ENCODE results near the gene PLA2R1. TPM values are rescaled to one million over a fixed set of nuclear protein-coding genes. Genes with fewer than 3 reads are reported as not detected.

Gene PLA2R1
- total RNA-seq, 1 donor from 2014 or later = not detected

DNA sequence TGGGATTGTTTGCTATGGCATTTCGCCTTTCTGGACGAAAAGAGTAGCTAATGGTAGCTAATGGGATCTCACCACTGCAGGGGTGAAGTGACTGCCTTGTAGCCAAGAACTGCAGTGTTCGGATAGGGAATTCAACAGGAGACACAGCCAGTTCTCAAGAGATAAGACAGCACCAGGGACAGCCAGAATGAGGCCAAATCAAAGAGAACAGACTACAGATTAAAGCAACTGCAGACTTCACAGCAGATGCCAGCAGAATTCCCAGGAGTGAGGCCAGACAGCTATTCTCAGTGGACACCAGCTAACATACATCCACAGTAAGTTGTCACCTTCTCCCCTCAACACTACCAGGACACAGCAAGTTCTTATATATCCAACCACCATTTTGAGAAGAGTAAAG lies 124.0 kb downstream of the PLA2R1 start:
- intact Hi-C loops (cut with micrococcal nuclease) = no loop called here

DNA sequence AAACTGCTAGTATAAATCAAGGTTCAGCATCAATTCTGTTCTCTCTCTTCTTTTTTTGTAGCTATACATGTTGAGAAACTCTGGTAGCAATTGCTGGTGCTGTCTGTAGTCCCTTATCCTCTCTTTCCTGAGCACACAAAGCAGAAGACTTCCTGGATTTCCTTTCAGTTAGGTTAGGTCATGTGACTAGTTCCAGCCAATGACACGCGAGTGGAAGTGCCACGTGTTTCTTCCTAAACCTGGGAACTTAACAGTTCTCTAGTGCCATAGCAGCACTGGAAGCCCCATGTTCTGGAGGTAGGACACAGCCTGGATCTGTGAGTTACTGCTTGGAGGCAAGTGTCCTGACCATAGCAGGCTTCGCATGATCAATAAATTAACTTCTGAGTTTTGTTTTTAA lies 125.9 kb downstream of the PLA2R1 start:
- intact Hi-C loops (cut with micrococcal nuclease) = no loop called here

GRCh38 chr2:159933727-159934049 lies 128.7 kb downstream of the PLA2R1 start:
- intact Hi-C loops (cut with micrococcal nuclease) = no loop called here

DNA sequence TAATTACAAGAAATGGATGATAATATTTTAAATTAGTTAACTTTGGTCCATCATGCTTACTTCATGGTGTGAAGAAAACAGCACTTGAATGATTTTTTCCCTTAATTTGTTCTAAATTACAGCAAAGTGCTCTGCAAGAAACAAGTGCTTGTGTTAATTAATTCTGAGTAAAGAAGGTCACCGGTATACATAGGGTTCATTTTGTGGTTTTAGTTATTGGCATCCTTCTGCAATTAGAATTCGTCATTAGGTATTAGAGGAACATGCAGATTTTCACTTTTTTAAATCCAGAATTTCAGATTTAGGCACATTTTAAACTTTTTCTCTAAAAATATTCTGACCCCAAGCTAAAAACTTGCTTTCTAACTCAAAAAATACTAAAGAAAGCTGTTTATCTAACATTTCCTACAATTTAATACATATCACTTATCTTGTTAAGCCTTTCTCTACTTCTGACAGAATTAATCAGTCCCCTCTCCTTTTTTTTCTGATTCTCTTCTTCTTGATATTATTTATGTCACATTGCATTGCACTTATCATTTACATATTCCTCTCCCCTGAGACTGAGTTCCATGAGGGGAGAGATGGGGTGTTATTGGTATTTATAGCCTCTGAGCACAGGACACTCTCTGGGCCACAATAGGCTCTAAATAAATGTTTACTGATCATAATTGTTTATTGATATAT lies 129.2 kb downstream of the PLA2R1 start:
- intact Hi-C loops (cut with micrococcal nuclease) = no loop called here

- intact Hi-C loops (cut with micrococcal nuclease) = no loop called here
These were observed 135.7 kb downstream of the PLA2R1 start for GRCh38 chr2:159926695-159927094.

- intact Hi-C loops (cut with micrococcal nuclease) = no loop called here
These were observed 136.4 kb downstream of the PLA2R1 start for GRCh38 chr2:159925975-159926374.

DNA sequence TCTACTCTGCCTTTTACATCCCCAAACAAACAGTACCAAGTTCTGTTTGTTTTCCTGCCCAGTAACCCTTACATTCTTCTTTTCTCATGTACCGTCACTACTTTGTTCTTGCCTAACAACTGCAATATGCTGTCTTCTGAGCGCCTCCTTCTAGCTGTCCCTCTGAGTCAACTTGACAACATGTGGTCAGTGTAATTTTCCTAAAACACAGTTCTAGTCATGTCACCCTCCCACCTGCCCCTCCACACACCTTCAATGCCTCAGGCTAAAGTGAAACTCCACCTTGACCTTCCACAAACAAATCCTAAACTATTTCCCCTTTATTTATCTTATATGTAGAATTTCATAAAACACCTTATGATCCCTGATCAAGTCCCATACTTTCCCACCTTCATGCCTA lies 139.9 kb downstream of the PLA2R1 start:
- intact Hi-C loops (cut with micrococcal nuclease) = loop anchor here (5.0 kb wide), 2 partner anchors 210 to 1020 kb away; partner anchors contain the start of gene MARCHF7

GRCh38 chr2:159921752-159922404 lies 140.5 kb downstream of the PLA2R1 start:
- intact Hi-C loops (cut with micrococcal nuclease) = loop anchor here (5.0 kb wide), 2 partner anchors 210 to 1020 kb away; partner anchors contain the start of gene MARCHF7

- intact Hi-C loops (cut with micrococcal nuclease) = no loop called here
These were observed 145.9 kb downstream of the PLA2R1 start for GRCh38 chr2:159916511-159916910.

GRCh38 chr2:159913900-159914299 lies 148.5 kb downstream of the PLA2R1 start:
- intact Hi-C loops (cut with micrococcal nuclease) = no loop called here

GRCh38 chr2:159912580-159912979 lies 149.8 kb downstream of the PLA2R1 start:
- intact Hi-C loops (cut with micrococcal nuclease) = no loop called here

DNA sequence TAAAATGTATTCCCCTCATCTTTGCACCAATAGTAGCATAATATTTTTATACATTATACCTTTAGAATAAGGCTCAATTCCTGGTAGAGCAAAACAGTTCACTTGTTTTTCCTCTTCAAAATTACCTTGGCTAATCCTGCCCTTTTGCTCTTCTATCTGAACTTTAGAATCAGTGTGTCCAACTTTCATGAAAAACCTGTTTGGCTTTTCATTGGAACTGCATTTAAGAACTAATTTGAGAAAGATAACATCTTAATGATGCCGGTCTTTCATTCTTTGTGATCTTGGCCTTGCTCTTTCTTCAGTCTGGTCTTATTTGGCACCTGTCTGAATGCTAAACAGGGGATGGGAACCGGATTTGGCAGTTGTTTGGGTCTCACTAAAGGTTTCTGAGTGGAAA lies 151.5 kb downstream of the PLA2R1 start:
- intact Hi-C loops (cut with micrococcal nuclease) = no loop called here

DNA sequence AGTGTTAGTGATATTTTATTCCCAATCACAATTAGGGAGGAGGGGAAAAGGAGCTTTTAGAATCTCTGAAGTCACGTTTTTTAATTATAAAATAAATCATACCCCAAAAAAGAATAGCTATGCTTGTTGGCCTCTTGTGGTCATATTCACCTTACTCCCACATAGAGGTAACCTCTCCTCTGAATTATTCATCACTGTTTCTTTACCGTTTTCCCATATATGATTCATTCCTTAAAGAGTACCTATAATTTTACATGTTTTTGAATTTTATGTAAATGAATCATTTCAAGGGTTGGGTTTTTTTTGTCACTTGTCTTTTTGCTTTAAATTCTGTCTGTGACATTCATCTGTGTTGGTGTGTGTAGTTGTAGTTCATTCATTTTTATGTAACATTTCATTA lies 153.8 kb downstream of the PLA2R1 start:
- intact Hi-C loops (cut with micrococcal nuclease) = loop anchor here (10.0 kb wide), 6 partner anchors 394 to 1454 kb away; partner anchors contain the start of genes CCDC148, PKP4, PSMD14 and RBMS1

DNA sequence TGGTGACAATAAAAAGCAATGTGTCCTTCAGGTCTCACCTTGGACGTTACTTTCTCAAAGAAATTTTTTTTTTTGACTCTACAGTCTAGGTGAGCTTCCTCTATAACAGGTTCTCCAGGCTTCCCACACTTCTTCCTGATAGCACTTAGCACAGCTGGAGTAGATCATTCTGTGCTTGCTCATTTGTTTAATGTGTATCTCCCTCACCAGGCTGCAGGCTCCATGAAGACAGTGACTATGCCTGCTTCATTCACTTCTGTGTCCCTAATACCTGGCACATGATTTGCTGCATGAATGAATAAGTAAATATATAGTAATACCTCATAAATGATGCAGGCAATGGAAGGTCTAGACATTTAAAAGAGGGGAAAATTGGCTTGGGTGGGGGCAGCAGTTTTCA lies 154.5 kb downstream of the PLA2R1 start:
- intact Hi-C loops (cut with micrococcal nuclease) = loop anchor here (10.0 kb wide), 6 partner anchors 393 to 1453 kb away; partner anchors contain the start of genes CCDC148, PKP4, PSMD14 and RBMS1

DNA sequence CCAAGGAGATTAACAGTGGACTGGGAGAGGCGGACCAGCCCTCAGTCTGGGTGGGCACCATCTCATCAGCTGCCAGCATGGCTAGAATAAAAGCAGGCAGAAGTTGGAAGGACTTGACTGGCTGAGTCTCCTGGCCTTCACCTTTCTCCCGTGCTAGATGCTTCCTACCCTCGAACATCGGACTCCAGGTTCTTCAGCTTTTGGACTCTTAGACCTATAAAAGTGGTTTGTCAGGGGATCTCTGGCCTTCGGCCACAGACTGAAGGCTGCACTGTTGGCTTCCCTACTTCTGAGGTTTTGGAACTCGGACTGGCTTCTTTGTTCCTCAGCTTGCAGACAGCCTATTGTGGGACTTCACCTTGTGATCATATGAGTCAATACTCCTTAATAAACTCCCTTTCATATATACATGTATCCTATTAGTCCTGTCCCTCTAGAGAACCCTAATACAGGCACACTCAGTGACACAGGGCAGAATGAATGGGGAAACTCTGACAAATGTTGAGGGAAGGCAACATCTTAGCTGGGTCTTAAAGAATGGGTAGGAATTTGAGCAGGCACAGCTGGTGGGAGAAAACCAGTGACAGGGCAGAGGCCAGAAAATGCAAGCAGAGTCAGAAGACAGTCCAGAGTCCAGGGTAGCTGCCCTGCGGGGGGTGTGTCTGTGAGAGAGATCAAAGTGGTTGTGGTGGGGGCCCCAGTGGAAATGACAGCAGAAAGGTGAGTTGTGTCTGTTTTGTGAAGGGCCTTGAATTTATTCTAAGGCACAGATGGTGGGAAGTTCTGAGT lies 156.3 kb downstream of the PLA2R1 start:
- intact Hi-C loops (cut with micrococcal nuclease) = loop anchor here (10.0 kb wide), 6 partner anchors 391 to 1451 kb away; partner anchors contain the start of genes CCDC148, PKP4, PSMD14 and RBMS1

DNA sequence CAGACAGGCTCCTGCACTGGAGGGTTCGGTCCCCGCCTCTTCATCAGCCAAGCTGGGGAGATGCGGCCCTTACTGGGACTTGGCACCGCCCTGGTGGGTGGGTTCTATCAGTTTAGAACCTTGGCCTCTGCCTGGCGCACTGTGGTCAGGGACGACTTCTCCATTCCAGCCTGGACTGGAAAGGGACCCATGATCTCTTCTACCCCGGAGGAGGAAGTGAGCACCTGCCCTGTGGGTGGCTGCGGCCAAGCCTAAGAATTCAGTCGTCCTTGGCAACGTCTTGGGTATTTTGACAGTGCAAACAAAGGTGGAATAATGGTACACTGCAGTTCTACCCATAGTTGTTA lies 157.5 kb downstream of the PLA2R1 start:
- intact Hi-C loops (cut with micrococcal nuclease) = loop anchor here (1.0 to 10.0 kb wide), 9 partner anchors 10 to 1450 kb away; partner anchors contain the start of genes CCDC148, MARCHF7, PKP4 and PSMD14

DNA sequence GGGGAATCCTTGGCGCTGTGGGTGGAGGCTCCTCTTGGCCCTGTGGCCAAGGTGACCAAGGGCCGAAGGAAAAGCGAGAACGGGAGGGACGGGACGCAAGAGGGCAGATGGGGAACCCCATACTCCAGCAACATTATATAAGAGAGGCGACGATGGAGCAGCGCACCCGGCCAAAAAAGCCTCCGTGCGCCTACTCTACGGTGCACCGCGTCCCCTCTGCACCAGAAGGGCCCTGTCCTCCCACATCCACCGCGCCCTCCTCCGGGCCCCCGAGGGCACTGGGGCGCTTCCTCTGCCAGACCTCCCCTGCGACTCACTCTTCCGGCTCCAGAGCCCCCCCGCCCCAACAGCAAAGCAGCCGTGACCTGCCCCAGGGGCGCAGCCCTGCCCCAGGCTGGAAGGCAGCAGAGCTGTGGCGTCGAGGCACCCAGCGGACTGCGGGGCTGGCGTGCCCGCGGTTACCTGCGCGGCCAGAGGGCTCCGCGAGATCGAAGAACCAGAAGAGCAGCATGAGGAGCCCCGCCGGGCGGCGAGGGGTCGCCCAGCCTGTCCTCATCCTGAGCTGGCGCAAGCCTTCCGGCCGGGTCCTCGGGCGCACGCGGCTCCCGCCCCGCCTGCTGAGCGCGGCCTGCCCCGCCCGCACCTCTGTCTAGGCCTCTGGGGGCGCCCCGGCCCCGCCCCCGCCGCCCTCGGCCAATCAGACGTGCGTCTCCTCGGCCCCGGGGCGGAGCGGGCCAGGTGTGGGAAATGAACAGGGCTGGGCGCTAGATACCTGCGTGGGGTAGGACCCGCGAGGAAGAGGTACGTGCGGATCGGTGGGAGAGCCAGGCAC lies 158.1 kb downstream of the PLA2R1 start, which contains the start of gene LY75:
Gene LY75 (minus strand): TSS at position 630 of the 832 bp plus-strand sequence.
- intact Hi-C loops (cut with micrococcal nuclease) = loop anchor here (1.0 to 10.0 kb wide), 9 partner anchors 9 to 1450 kb away; partner anchors contain the start of genes CCDC148, MARCHF7, PKP4 and PSMD14

GRCh38 chr2:159903443-159904126 lies 158.8 kb downstream of the PLA2R1 start:
- intact Hi-C loops (cut with micrococcal nuclease) = loop anchor here (1.0 to 10.0 kb wide), 10 partner anchors 8 to 1449 kb away; partner anchors contain the start of genes CCDC148, MARCHF7, PKP4 and PSMD14

DNA sequence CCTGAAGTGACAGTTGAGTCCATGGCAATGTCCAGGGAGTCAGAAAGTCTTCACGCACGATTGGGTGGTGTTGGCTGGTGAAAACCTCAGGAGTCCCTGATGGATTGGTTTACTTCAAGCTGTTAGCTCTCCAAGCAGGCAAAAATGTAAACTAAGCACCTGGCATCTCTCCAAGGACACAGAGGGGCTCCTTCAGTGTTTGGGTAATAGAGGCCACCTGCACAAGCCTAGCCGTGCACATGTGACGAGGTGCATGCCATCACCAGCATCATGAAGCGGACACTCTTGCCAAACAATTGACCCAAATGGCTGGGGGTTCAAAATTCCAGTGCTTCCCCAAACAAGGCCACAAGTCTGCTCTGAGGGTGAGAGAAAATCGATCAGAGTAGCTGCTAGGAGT lies 159.7 kb downstream of the PLA2R1 start:
- intact Hi-C loops (cut with micrococcal nuclease) = loop anchor here (1.0 to 10.0 kb wide), 7 partner anchors 388 to 1448 kb away; partner anchors contain the start of genes CCDC148, PKP4, PSMD14 and RBMS1

DNA sequence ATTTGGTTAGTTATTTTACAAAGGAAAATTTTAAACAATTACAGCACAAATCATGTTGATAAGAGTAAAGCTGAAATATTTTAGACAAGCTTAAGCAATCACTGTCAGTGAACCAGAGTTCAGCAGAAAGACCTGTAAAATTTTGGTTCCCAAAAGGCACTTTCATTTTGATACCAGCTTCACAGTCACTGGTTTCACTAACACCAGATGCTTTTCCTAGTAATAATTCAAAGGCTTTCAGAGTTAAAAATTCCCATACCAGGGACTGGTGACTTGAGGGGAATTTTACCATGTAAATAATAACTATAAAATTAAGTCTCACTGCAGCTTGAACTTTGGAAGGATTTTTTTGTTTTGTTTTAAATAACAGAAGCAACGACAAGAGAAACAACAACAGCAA lies 162.1 kb downstream of the PLA2R1 start:
- intact Hi-C loops (cut with micrococcal nuclease) = loop anchor here (10.0 kb wide), 6 partner anchors 386 to 1446 kb away; partner anchors contain the start of genes CCDC148, PKP4, PSMD14 and RBMS1

All from T-helper 1 cell treated with Interleukin-12 subunit alpha and Interleukin-12 subunit beta and Interleukin-4 antibody, amounts not matched to agents 30 ng/mL and 1 ng/mL, for 36 hours (primary cell).